Measurements from ENCODE around the gene CRYZ.

DNA sequence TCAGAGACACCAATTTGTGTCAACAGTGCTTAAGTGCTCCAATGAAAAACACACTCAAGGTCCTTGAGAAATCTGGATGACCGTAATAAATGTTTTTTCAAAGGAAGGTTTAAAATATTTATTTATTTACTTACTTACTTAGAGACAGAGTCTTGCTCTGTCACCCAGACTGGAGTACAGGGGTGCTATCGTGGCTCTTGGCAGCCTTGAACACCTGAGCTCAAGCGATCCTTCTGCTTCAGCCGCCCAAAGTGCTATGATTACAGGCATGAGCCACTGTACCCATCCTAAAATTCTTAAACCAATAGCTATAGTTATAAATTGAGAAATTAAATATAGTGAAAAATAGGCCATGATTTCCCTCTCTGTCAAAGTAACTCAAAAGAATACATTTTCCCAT lies 41.9 kb downstream of the CRYZ start:
- TF ChIP-seq GATA2 (IDR thresholded peaks at IDR 0.05; ENCODE audit: low read depth, low read length) (no peak), GATA3 (IDR thresholded peaks at IDR 0.05; ENCODE audit: low read depth, low read length) (no peak)

Data from SH-SY5Y (cell line).